ENCODE results near the gene KRT79.
"Not testable (repeated sequence)": the region's sequence is repeated elsewhere in the genome, so short reads cannot be mapped to it uniquely, and the experiment has no call there.

Gene KRT79

GRCh38 chr12:52861511-52861910, 27.4 kb upstream of the KRT79 start:
- DNase-seq, result no peak

- DNase-seq, result no peak
Observed at GRCh38 chr12:52860102-52860823, 26.2 kb upstream of the KRT79 start.

- no peak for DNase-seq
Observed at GRCh38 chr12:52857500-52857899, 23.4 kb upstream of the KRT79 start.

- no peak for DNase-seq
Observed at GRCh38 chr12:52856787-52857186, 22.7 kb upstream of the KRT79 start.

GRCh38 chr12:52856077-52856476, 22.0 kb upstream of the KRT79 start:
- DNase-seq, result not testable (repeated sequence)

- DNase-seq, result no peak
Observed at GRCh38 chr12:52851787-52852186, 17.7 kb upstream of the KRT79 start.

GRCh38 chr12:52850681-52851080, 16.6 kb upstream of the KRT79 start:
- DNase-seq, result no peak

- DNase-seq, result no peak
Observed at GRCh38 chr12:52849511-52849910, 15.4 kb upstream of the KRT79 start.

- DNase-seq, result no peak
Observed at GRCh38 chr12:52848661-52849255, 14.6 kb upstream of the KRT79 start, which contains the start of gene KRT78. TSS of gene KRT78 (minus strand) at chr12:52848994. CDS start at chr12:52848930, 64 bp downstream.

- DNase-seq, result no peak
Observed at GRCh38 chr12:52847335-52848102, 13.4 kb upstream of the KRT79 start.

- DNase-seq, result no peak
Observed at GRCh38 chr12:52846356-52846970, 12.4 kb upstream of the KRT79 start.

GRCh38 chr12:52845946-52846345, 11.8 kb upstream of the KRT79 start:
- DNase-seq, result no peak

GRCh38 chr12:52844386-52844785, 10.3 kb upstream of the KRT79 start:
- no peak for DNase-seq

- no peak for DNase-seq
Observed at GRCh38 chr12:52839436-52840105, 5.5 kb upstream of the KRT79 start.

GRCh38 chr12:52838609-52839435, 4.7 kb upstream of the KRT79 start:
- DNase-seq, result no peak

- no peak for DNase-seq
Observed at GRCh38 chr12:52837781-52838608, 3.9 kb upstream of the KRT79 start.

- peak in 13 of 56 donors; percentile 1 to 29 (median 8) for DNase-seq
Observed at GRCh38 chr12:52837413-52837741, 3.3 kb upstream of the KRT79 start.

- DNase-seq, result no peak
Observed at GRCh38 chr12:52836491-52837412, 2.6 kb upstream of the KRT79 start.

All from amygdala (tissue), 56 donors.